Calu3 (cell line): ENCODE data around the gene TAS1R2. TPM values are rescaled to one million over a fixed set of nuclear protein-coding genes. Genes with fewer than 3 reads are reported as not detected.
"Not testable (repeated sequence)": the region's sequence is repeated elsewhere in the genome, so short reads cannot be mapped to it uniquely, and the experiment has no call there.

Experiments
- BruUV-seq: library from RNA; stranded (reverse); fragments of 400-500 nt; replicated peaks from 2 replicates; lab custom pipeline; 2021; lab: Mats Ljungman, UMichigan
- CTCF ChIA-PET: fragments of 300-600 bp; sonication (Branson Sonifier 250); formaldehyde crosslinking; loops from one replicate; lab custom pipeline; 2022; ENCODE audit warnings: antibody characterized with exemption; lab: Charles Lee
- DNase-seq: peaks from one replicate; pipeline ENCODE4 v3.0.0; 2022
- H3K27ac Mint-ChIP-seq: one replicate; pipeline ENCODE4 v1.8.0; 2022; ENCODE audit warnings: mixed read lengths; ENCODE audit not compliant: unreplicated experiment
- H3K27me3 Mint-ChIP-seq: one replicate; pipeline ENCODE4 v1.8.0; 2022; ENCODE audit warnings: mixed read lengths; ENCODE audit not compliant: unreplicated experiment
- H3K36me3 Mint-ChIP-seq: one replicate; pipeline ENCODE4 v1.8.0; 2022; ENCODE audit warnings: mild to moderate bottlenecking, moderate library complexity, mixed read lengths; ENCODE audit not compliant: insufficient read depth, unreplicated experiment
- H3K4me1 Mint-ChIP-seq: one replicate; pipeline ENCODE4 v1.8.0; 2022; ENCODE audit warnings: mild to moderate bottlenecking, low read depth, mixed read lengths; ENCODE audit not compliant: unreplicated experiment
- H3K4me3 Mint-ChIP-seq: one replicate; pipeline ENCODE4 v1.8.0; 2022; ENCODE audit warnings: mild to moderate bottlenecking, low read depth, moderate library complexity, mixed read lengths; ENCODE audit not compliant: unreplicated experiment
- H3K9me3 Mint-ChIP-seq: one replicate; pipeline ENCODE4 v1.8.0; 2022; ENCODE audit warnings: low read depth, mixed read lengths; ENCODE audit not compliant: unreplicated experiment
- intact Hi-C: fragments of 100-400 bp; cut with micrococcal nuclease; formaldehyde crosslinking; loops from one replicate; pipeline ENCODE4 v1.10.0; 2022; ENCODE audit not compliant: unreplicated experiment
- total RNA-seq: library from RNA; stranded (reverse); gene quantifications from 2 replicates; pipeline ENCODE4 v1.2.3, GENCODE V29; 2022
- TF ChIP-seq, protein P1 (sequence below): fragments of 200-600 bp; IDR thresholded peaks from one replicate; pipeline ENCODE4 v1.8.0; 2022; ENCODE audit warnings: antibody characterized with exemption; ENCODE audit not compliant: unreplicated experiment

TAS1R2 gene
- total RNA-seq, 1 experiment from 2014 or later: not detected

DNA sequence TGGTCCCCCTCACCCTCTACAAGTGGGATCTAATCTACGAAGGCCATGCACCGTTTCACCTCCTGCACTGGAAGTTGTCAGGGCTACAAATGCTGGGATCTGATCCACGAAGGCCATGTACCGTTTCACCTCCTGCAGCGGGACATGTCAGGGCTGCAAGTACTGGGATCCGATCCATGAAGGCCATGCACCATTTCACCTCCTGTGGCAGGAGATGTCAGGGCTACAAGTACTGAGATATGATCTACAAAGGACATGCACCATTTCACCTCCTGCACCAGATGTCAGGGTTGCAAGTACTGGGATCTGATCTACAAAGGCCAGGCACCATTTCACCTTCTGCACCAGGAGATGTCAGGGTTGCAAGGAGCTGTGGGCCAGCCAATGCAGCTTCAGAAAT lies 35.9 kb upstream of the TAS1R2 start:
- Mint-ChIP-seq H3K4me1 (no peaks in the 10 kb centered on the region), H3K4me3 (no peak overlapping the region), H3K9me3 (no peaks in the 10 kb centered on the region), H3K36me3 (peaks cover 5% of the 10 kb centered on the region), H3K27me3 (no peaks in the 10 kb centered on the region), H3K27ac (no peak overlapping the region)
- no peak for DNase-seq
- intact Hi-C loops: no loop called here
- BruUV-seq: no TSS peak
- TF ChIP-seq, protein P1, sequence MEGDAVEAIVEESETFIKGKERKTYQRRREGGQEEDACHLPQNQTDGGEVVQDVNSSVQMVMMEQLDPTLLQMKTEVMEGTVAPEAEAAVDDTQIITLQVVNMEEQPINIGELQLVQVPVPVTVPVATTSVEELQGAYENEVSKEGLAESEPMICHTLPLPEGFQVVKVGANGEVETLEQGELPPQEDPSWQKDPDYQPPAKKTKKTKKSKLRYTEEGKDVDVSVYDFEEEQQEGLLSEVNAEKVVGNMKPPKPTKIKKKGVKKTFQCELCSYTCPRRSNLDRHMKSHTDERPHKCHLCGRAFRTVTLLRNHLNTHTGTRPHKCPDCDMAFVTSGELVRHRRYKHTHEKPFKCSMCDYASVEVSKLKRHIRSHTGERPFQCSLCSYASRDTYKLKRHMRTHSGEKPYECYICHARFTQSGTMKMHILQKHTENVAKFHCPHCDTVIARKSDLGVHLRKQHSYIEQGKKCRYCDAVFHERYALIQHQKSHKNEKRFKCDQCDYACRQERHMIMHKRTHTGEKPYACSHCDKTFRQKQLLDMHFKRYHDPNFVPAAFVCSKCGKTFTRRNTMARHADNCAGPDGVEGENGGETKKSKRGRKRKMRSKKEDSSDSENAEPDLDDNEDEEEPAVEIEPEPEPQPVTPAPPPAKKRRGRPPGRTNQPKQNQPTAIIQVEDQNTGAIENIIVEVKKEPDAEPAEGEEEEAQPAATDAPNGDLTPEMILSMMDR: no peak
- CTCF ChIA-PET: no interaction called here

- Mint-ChIP-seq H3K27me3 (no peaks in the 10 kb centered on the region), H3K9me3 (no peaks in the 10 kb centered on the region), H3K4me1 (no peaks in the 10 kb centered on the region), H3K4me3 (no peak overlapping the region), H3K36me3 (peaks cover 5% of the 10 kb centered on the region), H3K27ac (no peak overlapping the region)
- BruUV-seq: no TSS peak
- intact Hi-C loops: no loop called here
- CTCF ChIA-PET: interaction anchor here (1.2 kb wide), 1 partner anchor 9 kb away, joined by 4 read pairs; no protein-coding TSS in a partner anchor
- TF ChIP-seq, protein P1: no peak
- DNase-seq: no peak
These were observed 33.7 kb upstream of the TAS1R2 start for GRCh38 chr1:18893120-18893519.

DNA sequence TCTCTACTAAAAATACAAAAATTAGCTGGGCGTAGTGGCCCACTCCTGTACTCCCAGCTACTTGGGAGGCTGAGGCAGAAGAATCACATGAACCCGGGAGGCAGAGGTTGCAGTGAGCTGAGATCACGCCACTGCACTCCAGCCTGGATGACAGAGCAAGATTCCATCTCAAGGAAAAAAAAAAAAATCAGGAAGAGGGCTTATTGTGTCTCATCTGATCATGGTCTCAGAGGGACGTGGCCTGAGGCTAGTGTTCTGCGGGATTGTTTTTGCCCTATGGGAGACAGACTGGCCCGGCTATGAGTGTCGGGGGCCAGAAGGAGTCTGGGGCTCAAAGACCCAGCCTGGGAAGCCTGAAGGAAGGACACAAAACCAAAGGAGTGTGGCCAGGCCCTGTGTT lies 32.4 kb upstream of the TAS1R2 start:
- H3K27ac Mint-ChIP-seq, H3K4me1 Mint-ChIP-seq, intact Hi-C loops, DNase-seq, BruUV-seq, H3K36me3 Mint-ChIP-seq, CTCF ChIA-PET, H3K9me3 Mint-ChIP-seq, H3K4me3 Mint-ChIP-seq, H3K27me3 Mint-ChIP-seq: not testable (repeated sequence)

GRCh38 chr1:18891426-18891780 lies 31.9 kb upstream of the TAS1R2 start:
- Mint-ChIP-seq H3K4me1 (no peaks in the 10 kb centered on the region), H3K9me3 (no peaks in the 10 kb centered on the region), H3K4me3 (no peak overlapping the region), H3K27ac (no peak overlapping the region), H3K27me3 (no peaks in the 10 kb centered on the region), H3K36me3 (peaks cover 5% of the 10 kb centered on the region)
- CTCF ChIA-PET: no interaction called here
- intact Hi-C loops: no loop called here
- no TSS peak for BruUV-seq
- DNase-seq: no peak
- TF ChIP-seq, protein P1: no peak

- Mint-ChIP-seq H3K27ac (no peak overlapping the region), H3K4me3 (no peak overlapping the region), H3K4me1 (no peaks in the 10 kb centered on the region), H3K9me3 (no peaks in the 10 kb centered on the region), H3K36me3 (peaks cover 5% of the 10 kb centered on the region), H3K27me3 (no peaks in the 10 kb centered on the region)
- TF ChIP-seq, protein P1: no peak
- intact Hi-C loops: no loop called here
- BruUV-seq: no TSS peak
- no peak for DNase-seq
- CTCF ChIA-PET: no interaction called here
These were observed 31.4 kb upstream of the TAS1R2 start for GRCh38 chr1:18890706-18891425.
